OCI-M2 (cell line): ENCODE measurements around the gene TBXAS1.

Source experiments
- DNase-seq: peaks from one replicate; lab custom pipeline; 2025; ENCODE audit not compliant: unreplicated experiment; lab: John Stamatoyannopoulos, UW

TBXAS1 gene

GRCh38 chr7:140018125-140019043, 189.3 kb downstream of the TBXAS1 start:
- no peak for DNase-seq

GRCh38 chr7:140019172-140019571, 190.1 kb downstream of the TBXAS1 start:
- no peak for DNase-seq

- DNase-seq, result no peak
Measured at GRCh38 chr7:140019606-140020005, 190.5 kb downstream of the TBXAS1 start.

GRCh38 chr7:140021603-140022002, 192.5 kb downstream of the TBXAS1 start:
- no peak for DNase-seq

GRCh38 chr7:140022582-140023211, 193.6 kb downstream of the TBXAS1 start:
- DNase-seq, result no peak

- DNase-seq, result no peak
Measured at GRCh38 chr7:140023728-140024127, 194.7 kb downstream of the TBXAS1 start.

GRCh38 chr7:140024585-140024984, 195.5 kb downstream of the TBXAS1 start:
- DNase-seq, result no peak

GRCh38 chr7:140025241-140025640, 196.2 kb downstream of the TBXAS1 start:
- no peak for DNase-seq

- no peak for DNase-seq
Measured at GRCh38 chr7:140025814-140026433, 196.9 kb downstream of the TBXAS1 start.

- no peak for DNase-seq
Measured at GRCh38 chr7:140026935-140027334, 197.9 kb downstream of the TBXAS1 start.

GRCh38 chr7:140027858-140028257, 198.8 kb downstream of the TBXAS1 start:
- DNase-seq, result no peak

GRCh38 chr7:140028311-140028710, 199.2 kb downstream of the TBXAS1 start:
- no peak for DNase-seq

GRCh38 chr7:140029072-140029471, 200.0 kb downstream of the TBXAS1 start:
- no peak for DNase-seq

GRCh38 chr7:140031364-140031763, 202.3 kb downstream of the TBXAS1 start:
- no peak for DNase-seq

- no peak for DNase-seq
Measured at GRCh38 chr7:140033036-140033435, 204.0 kb downstream of the TBXAS1 start.

GRCh38 chr7:140033779-140034363, 204.8 kb downstream of the TBXAS1 start:
- DNase-seq, result no peak

- DNase-seq, result no peak
Measured at GRCh38 chr7:140034421-140034820, 205.4 kb downstream of the TBXAS1 start.

GRCh38 chr7:140035400-140036223, 206.5 kb downstream of the TBXAS1 start:
- DNase-seq, result no peak

- no peak for DNase-seq
Measured at GRCh38 chr7:140036224-140036962, 207.3 kb downstream of the TBXAS1 start.

- no peak for DNase-seq
Measured at GRCh38 chr7:140039066-140039465, 210.0 kb downstream of the TBXAS1 start.
